HEK293 (cell line): ENCODE data around the gene KIAA1671.

Source experiments
- CTCF ChIA-PET: fragments of 350-600 bp; formaldehyde crosslinking; extraction: SDS; loops from one replicate; lab custom pipeline; 2021; ENCODE audit warnings: antibody characterized with exemption; lab: Yijun Ruan, JAX
- POLR2A ChIA-PET: fragments of 300-600 bp; formaldehyde crosslinking; extraction: SDS; loops from one replicate; lab custom pipeline; 2020; ENCODE audit warnings: antibody characterized with exemption, inconsistent platforms; lab: Yijun Ruan, JAX
- H3K27ac ChIP-seq: fragments of 200-500 bp; sonication (Bioruptor generic); 2 replicates; pipeline ENCODE4 v1.5.1; 2014; ENCODE audit warnings: low read depth, low read length, control low read depth, inconsistent platforms; ENCODE audit errors: extremely low read depth
- H3K36me3 ChIP-seq, 2 experiments: fragments of 200-500 bp in 1 of 2; sonication (Bioruptor generic) in 1 of 2; 1 replicate in 1 of 2; 2 replicates in 1 of 2; pipeline ENCODE4 v1.5.1; 2014 to 2017; ENCODE audit warnings: inconsistent platforms in 2 of 2, low read length in 2 of 2; ENCODE audit not compliant: control insufficient read depth in 2 of 2, insufficient read depth in 1 of 2
- H3K4me1 ChIP-seq: fragments of 200-500 bp; sonication (Bioruptor generic); 2 replicates; pipeline ENCODE4 v1.5.1; 2014; ENCODE audit warnings: mild to moderate bottlenecking, low read length, inconsistent platforms; ENCODE audit not compliant: control insufficient read depth, insufficient read depth
- H3K4me3 ChIP-seq: 2 replicates; pipeline ENCODE4 v1.5.1; 2011; ENCODE audit warnings: low read depth, mild to moderate bottlenecking, control low read depth, low read length, moderate library complexity
- H3K9me3 ChIP-seq: fragments of 200-500 bp; sonication (Bioruptor generic); 2 replicates; pipeline ENCODE4 v1.5.1; 2014; ENCODE audit warnings: low read depth, low read length, inconsistent platforms; ENCODE audit not compliant: control insufficient read depth, insufficient read depth
- KLF16 ChIP-seq: fragments of 450-650 bp; formaldehyde crosslinking; IDR thresholded peaks from 2 replicates; pipeline ENCODE4 v1.5.1; 2017; ENCODE audit warnings: missing biosample characterization, missing genetic modification characterization
- KLF8 ChIP-seq: fragments of 450-650 bp; formaldehyde crosslinking; IDR thresholded peaks from 2 replicates; pipeline ENCODE4 v1.5.1; 2016; ENCODE audit warnings: missing biosample characterization, missing genetic modification characterization
- OSR2 ChIP-seq: fragments of 450-650 bp; formaldehyde crosslinking; IDR thresholded peaks from 2 replicates; pipeline ENCODE4 v1.5.1; 2016; ENCODE audit warnings: missing biosample characterization, missing genetic modification characterization
- PRDM1 ChIP-seq: fragments of 450-650 bp; formaldehyde crosslinking; IDR thresholded peaks from 2 replicates; pipeline ENCODE4; 2016; ENCODE audit warnings: missing biosample characterization, missing genetic modification characterization
- SP7 ChIP-seq: fragments of 450-650 bp; formaldehyde crosslinking; IDR thresholded peaks from 2 replicates; pipeline ENCODE4 v1.5.1; 2016; ENCODE audit warnings: missing biosample characterization, missing genetic modification characterization
- ZFP37 ChIP-seq: fragments of 450-650 bp; formaldehyde crosslinking; IDR thresholded peaks from 2 replicates; pipeline ENCODE4 v1.5.1; 2016; ENCODE audit warnings: missing biosample characterization, missing genetic modification characterization
- ZFP41 ChIP-seq: fragments of 450-650 bp; formaldehyde crosslinking; IDR thresholded peaks from 2 replicates; pipeline ENCODE4 v1.5.1; 2016; ENCODE audit warnings: missing biosample characterization, missing genetic modification characterization, borderline replicate concordance
- ZNF266 ChIP-seq: fragments of 450-650 bp; formaldehyde crosslinking; IDR thresholded peaks from 2 replicates; pipeline ENCODE4 v1.5.1; 2016; ENCODE audit warnings: missing biosample characterization, missing genetic modification characterization, low read depth
- ZNF324 ChIP-seq: fragments of 450-650 bp; formaldehyde crosslinking; IDR thresholded peaks from 2 replicates; pipeline ENCODE4 v1.5.1; 2016; ENCODE audit warnings: missing biosample characterization, missing genetic modification characterization
- ZNF37A ChIP-seq: fragments of 450-650 bp; IDR thresholded peaks from 2 replicates; pipeline ENCODE4 v1.5.1; 2018; ENCODE audit warnings: missing biosample characterization, missing genetic modification characterization
- ZNF394 ChIP-seq: fragments of 450-650 bp; formaldehyde crosslinking; IDR thresholded peaks from 2 replicates; pipeline ENCODE4 v1.5.1; 2016; ENCODE audit warnings: missing biosample characterization, missing genetic modification characterization, mild to moderate bottlenecking, moderate library complexity, borderline replicate concordance
- ZNF416 ChIP-seq: fragments of 450-650 bp; formaldehyde crosslinking; IDR thresholded peaks from 2 replicates; pipeline ENCODE4 v1.5.1; 2016; ENCODE audit warnings: missing biosample characterization, missing genetic modification characterization
- ZNF423 ChIP-seq: fragments of 450-650 bp; formaldehyde crosslinking; IDR thresholded peaks from 2 replicates; pipeline ENCODE4 v1.5.1; 2016; ENCODE audit warnings: missing biosample characterization, missing genetic modification characterization
- ZNF529 ChIP-seq: fragments of 450-650 bp; formaldehyde crosslinking; IDR thresholded peaks from 2 replicates; pipeline ENCODE4 v1.5.1; 2017; ENCODE audit warnings: missing genetic modification characterization, missing biosample characterization; ENCODE audit not compliant: insufficient replicate concordance
- ZNF549 ChIP-seq: fragments of 450-650 bp; IDR thresholded peaks from 2 replicates; pipeline ENCODE4 v1.5.1; 2018; ENCODE audit warnings: missing biosample characterization, missing genetic modification characterization, mild to moderate bottlenecking, inconsistent platforms, moderate library complexity
- ZNF639 ChIP-seq: fragments of 450-650 bp; formaldehyde crosslinking; IDR thresholded peaks from 2 replicates; pipeline ENCODE4 v1.5.1; 2016; ENCODE audit warnings: missing biosample characterization, missing genetic modification characterization
- ZNF658 ChIP-seq: fragments of 450-650 bp; formaldehyde crosslinking; IDR thresholded peaks from 2 replicates; pipeline ENCODE4; 2016; ENCODE audit warnings: missing biosample characterization, missing genetic modification characterization
- ZNF664 ChIP-seq: fragments of 450-650 bp; formaldehyde crosslinking; IDR thresholded peaks from 2 replicates; pipeline ENCODE4 v1.5.1; 2016; ENCODE audit warnings: missing biosample characterization, missing genetic modification characterization
- ZSCAN5A ChIP-seq: fragments of 450-650 bp; formaldehyde crosslinking; IDR thresholded peaks from 2 replicates; pipeline ENCODE4 v1.5.1; 2016; ENCODE audit warnings: missing biosample characterization, missing genetic modification characterization
- ZXDB ChIP-seq: fragments of 450-650 bp; formaldehyde crosslinking; IDR thresholded peaks from 2 replicates; pipeline ENCODE4 v1.5.1; 2016; ENCODE audit warnings: missing biosample characterization, missing genetic modification characterization
- TF ChIP-seq, protein P1 (sequence below): fragments of 450-650 bp; formaldehyde crosslinking; IDR thresholded peaks from 2 replicates; pipeline ENCODE4 v1.5.1; 2016; ENCODE audit warnings: missing biosample characterization, missing genetic modification characterization
- TF ChIP-seq, protein P2 (sequence below): fragments of 450-650 bp; formaldehyde crosslinking; IDR thresholded peaks from 2 replicates; pipeline ENCODE4 v1.5.1; 2016; ENCODE audit warnings: missing biosample characterization, missing genetic modification characterization
- TF ChIP-seq, protein P3 (sequence below): fragments of 450-650 bp; formaldehyde crosslinking; IDR thresholded peaks from 2 replicates; pipeline ENCODE4 v1.5.1; 2016; ENCODE audit warnings: missing biosample characterization, missing genetic modification characterization
- TF ChIP-seq, protein P4 (sequence below): fragments of 450-650 bp; formaldehyde crosslinking; IDR thresholded peaks from 2 replicates; pipeline ENCODE4 v1.5.1; 2016; ENCODE audit warnings: missing biosample characterization, missing genetic modification characterization
- TF ChIP-seq, protein P5 (sequence below): fragments of 450-650 bp; IDR thresholded peaks from 2 replicates; pipeline ENCODE4 v1.5.1; 2018; ENCODE audit warnings: missing biosample characterization, mild to moderate bottlenecking, missing genetic modification characterization

Gene KIAA1671

GRCh38 chr22:24954114-24954463, 1.6 kb downstream of the KIAA1671 start:
- no peaks in the 10 kb centered on the region for H3K9me3 ChIP-seq
- no peak overlapping the region for H3K4me3 ChIP-seq
- H3K36me3 ChIP-seq: no peaks in the 10 kb centered on the region; a peak in 1 of 3 replicates
- TF ChIP-seq, protein P1, sequence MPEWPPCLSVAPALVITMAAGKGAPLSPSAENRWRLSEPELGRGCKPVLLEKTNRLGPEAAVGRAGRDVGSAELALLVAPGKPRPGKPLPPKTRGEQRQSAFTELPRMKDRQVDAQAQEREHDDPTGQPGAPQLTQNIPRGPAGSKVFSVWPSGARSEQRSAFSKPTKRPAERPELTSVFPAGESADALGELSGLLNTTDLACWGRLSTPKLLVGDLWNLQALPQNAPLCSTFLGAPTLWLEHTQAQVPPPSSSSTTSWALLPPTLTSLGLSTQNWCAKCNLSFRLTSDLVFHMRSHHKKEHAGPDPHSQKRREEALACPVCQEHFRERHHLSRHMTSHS: no peak
- TF ChIP-seq ZNF324 (tag by site-specific recombination) (no peak), ZFP41 (tag by site-specific recombination) (no peak), ZFP37 (tag by site-specific recombination) (no peak), ZNF664 (tag by site-specific recombination) (no peak), ZNF394 (peak; percentile 60; the same call in 1 of the 2 replicates), KLF16 (tag by site-specific recombination) (no peak), ZSCAN5A (tag by site-specific recombination) (no peak)
- TF ChIP-seq, protein P2, sequence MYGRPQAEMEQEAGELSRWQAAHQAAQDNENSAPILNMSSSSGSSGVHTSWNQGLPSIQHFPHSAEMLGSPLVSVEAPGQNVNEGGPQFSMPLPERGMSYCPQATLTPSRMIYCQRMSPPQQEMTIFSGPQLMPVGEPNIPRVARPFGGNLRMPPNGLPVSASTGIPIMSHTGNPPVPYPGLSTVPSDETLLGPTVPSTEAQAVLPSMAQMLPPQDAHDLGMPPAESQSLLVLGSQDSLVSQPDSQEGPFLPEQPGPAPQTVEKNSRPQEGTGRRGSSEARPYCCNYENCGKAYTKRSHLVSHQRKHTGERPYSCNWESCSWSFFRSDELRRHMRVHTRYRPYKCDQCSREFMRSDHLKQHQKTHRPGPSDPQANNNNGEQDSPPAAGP (tag by site-specific recombination): no peak
- TF ChIP-seq, protein P3, sequence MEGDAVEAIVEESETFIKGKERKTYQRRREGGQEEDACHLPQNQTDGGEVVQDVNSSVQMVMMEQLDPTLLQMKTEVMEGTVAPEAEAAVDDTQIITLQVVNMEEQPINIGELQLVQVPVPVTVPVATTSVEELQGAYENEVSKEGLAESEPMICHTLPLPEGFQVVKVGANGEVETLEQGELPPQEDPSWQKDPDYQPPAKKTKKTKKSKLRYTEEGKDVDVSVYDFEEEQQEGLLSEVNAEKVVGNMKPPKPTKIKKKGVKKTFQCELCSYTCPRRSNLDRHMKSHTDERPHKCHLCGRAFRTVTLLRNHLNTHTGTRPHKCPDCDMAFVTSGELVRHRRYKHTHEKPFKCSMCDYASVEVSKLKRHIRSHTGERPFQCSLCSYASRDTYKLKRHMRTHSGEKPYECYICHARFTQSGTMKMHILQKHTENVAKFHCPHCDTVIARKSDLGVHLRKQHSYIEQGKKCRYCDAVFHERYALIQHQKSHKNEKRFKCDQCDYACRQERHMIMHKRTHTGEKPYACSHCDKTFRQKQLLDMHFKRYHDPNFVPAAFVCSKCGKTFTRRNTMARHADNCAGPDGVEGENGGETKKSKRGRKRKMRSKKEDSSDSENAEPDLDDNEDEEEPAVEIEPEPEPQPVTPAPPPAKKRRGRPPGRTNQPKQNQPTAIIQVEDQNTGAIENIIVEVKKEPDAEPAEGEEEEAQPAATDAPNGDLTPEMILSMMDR (tag by site-specific recombination): 0 out of 2 replicates have a peak, but pooled peaks have one; percentile 8
- CTCF ChIA-PET: interaction anchor here (0.7 to 7.9 kb wide), 7 partner anchors 10 to 248 kb away, joined by 3 to 66 read pairs (median 5); no protein-coding TSS in a partner anchor
- POLR2A ChIA-PET: no interaction called here
- peaks cover 10% of the 10 kb centered on the region; the same call in 1 of the 2 replicates for H3K4me1 ChIP-seq
- no peak overlapping the region; the same call in 1 of the 2 replicates for H3K27ac ChIP-seq

DNA sequence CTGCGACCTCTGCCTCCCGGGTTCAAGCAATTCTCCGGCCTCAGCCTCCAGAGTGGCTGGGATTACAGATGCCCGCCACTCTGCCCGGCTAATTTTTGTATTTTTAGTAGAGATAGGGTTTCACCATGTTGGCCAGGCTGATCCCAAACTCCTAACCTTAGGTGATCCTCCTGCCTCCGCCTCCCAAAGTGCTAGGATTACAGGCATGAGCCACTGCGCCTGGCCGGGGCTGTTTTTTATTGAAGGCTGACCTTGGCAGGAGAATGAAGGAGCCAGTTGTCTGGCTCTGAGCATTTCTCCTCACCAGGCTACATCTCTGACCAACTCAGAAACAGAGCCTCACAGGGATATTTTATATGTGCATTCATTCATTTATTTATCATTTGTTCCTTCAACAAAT, 2.3 kb downstream of the KIAA1671 start:
- H3K9me3 ChIP-seq: no peaks in the 10 kb centered on the region
- ChIA-PET POLR2A (no interaction called here), CTCF (interaction anchor here (1.5 to 7.9 kb wide), 3 partner anchors 23 to 102 kb away, joined by 5 to 66 read pairs (median 8); no protein-coding TSS in a partner anchor)
- no peaks in the 10 kb centered on the region; a peak in 1 of 3 replicates for H3K36me3 ChIP-seq
- H3K27ac ChIP-seq: no peak overlapping the region
- peaks cover 10% of the 10 kb centered on the region; the same call in 1 of the 2 replicates for H3K4me1 ChIP-seq
- H3K4me3 ChIP-seq: no peak overlapping the region
- TF ChIP-seq, protein P4, sequence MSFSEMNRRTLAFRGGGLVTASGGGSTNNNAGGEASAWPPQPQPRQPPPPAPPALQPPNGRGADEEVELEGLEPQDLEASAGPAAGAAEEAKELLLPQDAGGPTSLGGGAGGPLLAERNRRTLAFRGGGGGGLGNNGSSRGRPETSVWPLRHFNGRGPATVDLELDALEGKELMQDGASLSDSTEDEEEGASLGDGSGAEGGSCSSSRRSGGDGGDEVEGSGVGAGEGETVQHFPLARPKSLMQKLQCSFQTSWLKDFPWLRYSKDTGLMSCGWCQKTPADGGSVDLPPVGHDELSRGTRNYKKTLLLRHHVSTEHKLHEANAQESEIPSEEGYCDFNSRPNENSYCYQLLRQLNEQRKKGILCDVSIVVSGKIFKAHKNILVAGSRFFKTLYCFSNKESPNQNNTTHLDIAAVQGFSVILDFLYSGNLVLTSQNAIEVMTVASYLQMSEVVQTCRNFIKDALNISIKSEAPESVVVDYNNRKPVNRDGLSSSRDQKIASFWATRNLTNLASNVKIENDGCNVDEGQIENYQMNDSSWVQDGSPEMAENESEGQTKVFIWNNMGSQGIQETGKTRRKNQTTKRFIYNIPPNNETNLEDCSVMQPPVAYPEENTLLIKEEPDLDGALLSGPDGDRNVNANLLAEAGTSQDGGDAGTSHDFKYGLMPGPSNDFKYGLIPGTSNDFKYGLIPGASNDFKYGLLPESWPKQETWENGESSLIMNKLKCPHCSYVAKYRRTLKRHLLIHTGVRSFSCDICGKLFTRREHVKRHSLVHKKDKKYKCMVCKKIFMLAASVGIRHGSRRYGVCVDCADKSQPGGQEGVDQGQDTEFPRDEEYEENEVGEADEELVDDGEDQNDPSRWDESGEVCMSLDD (tag by site-specific recombination): no peak
- TF ChIP-seq ZNF37A (tag by site-specific recombination): no peak
- TF ChIP-seq ZNF266 (tag by site-specific recombination): no peak
- no peak for TF ChIP-seq ZXDB (tag by site-specific recombination)
- no peak for TF ChIP-seq SP7 (tag by site-specific recombination)
- TF ChIP-seq OSR2 (tag by site-specific recombination): no peak
- TF ChIP-seq ZNF529 (tag by site-specific recombination): no peak
- TF ChIP-seq KLF8 (tag by site-specific recombination): no peak
- TF ChIP-seq ZNF639 (tag by site-specific recombination): no peak
- TF ChIP-seq ZNF416: no peak
- TF ChIP-seq PRDM1 (tag by site-specific recombination): no peak
- no peak for TF ChIP-seq ZNF423 (tag by site-specific recombination)
- TF ChIP-seq ZNF549 (tag by site-specific recombination): no peak
- no peak for TF ChIP-seq ZNF658 (tag by site-specific recombination)
- TF ChIP-seq, protein P5, sequence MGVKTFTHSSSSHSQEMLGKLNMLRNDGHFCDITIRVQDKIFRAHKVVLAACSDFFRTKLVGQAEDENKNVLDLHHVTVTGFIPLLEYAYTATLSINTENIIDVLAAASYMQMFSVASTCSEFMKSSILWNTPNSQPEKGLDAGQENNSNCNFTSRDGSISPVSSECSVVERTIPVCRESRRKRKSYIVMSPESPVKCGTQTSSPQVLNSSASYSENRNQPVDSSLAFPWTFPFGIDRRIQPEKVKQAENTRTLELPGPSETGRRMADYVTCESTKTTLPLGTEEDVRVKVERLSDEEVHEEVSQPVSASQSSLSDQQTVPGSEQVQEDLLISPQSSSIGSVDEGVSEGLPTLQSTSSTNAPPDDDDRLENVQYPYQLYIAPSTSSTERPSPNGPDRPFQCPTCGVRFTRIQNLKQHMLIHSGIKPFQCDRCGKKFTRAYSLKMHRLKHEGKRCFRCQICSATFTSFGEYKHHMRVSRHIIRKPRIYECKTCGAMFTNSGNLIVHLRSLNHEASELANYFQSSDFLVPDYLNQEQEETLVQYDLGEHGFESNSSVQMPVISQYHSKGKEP (tag by site-specific recombination): no peak
